T-helper 22 cell (primary cell): ENCODE results near the gene VPS13D.

ENCODE experiments used
- DNase-seq: peaks from one replicate; pipeline ENCODE4 v3.0.0-alpha.2; 2020; ENCODE audit warnings: low read depth

Gene VPS13D

GRCh38 chr1:12232221-12232620 is 2.4 kb downstream of the VPS13D start:
- DNase-seq = no peak

- DNase-seq = no peak
These were observed 14.2 kb downstream of the VPS13D start for GRCh38 chr1:12244078-12244477.

GRCh38 chr1:12244585-12244984 is 14.8 kb downstream of the VPS13D start:
- DNase-seq = no peak

- no peak for DNase-seq
These were observed 15.3 kb downstream of the VPS13D start for GRCh38 chr1:12245116-12245515.

- no peak for DNase-seq
These were observed 15.9 kb downstream of the VPS13D start for GRCh38 chr1:12245733-12246132.

- no peak for DNase-seq
These were observed 16.8 kb downstream of the VPS13D start for GRCh38 chr1:12246584-12246983.

GRCh38 chr1:12249181-12249580 is 19.4 kb downstream of the VPS13D start:
- DNase-seq = no peak

- no peak for DNase-seq
These were observed 19.9 kb downstream of the VPS13D start for GRCh38 chr1:12249748-12250147.

- DNase-seq = no peak
These were observed 21.6 kb downstream of the VPS13D start for GRCh38 chr1:12251442-12251841.

GRCh38 chr1:12255913-12256312 is 26.1 kb downstream of the VPS13D start:
- no peak for DNase-seq

- DNase-seq = no peak
These were observed 28.4 kb downstream of the VPS13D start for GRCh38 chr1:12258272-12258671.

- no peak for DNase-seq
These were observed 39.5 kb downstream of the VPS13D start for GRCh38 chr1:12269351-12269750.

- no peak for DNase-seq
These were observed 41.2 kb downstream of the VPS13D start for GRCh38 chr1:12271033-12271432.

- DNase-seq = no peak
These were observed 42.9 kb downstream of the VPS13D start for GRCh38 chr1:12272770-12273169.

- DNase-seq = no peak
These were observed 45.5 kb downstream of the VPS13D start for GRCh38 chr1:12275370-12275769.

- no peak for DNase-seq
These were observed 46.4 kb downstream of the VPS13D start for GRCh38 chr1:12276225-12276624.

GRCh38 chr1:12279003-12279402 is 49.2 kb downstream of the VPS13D start:
- no peak for DNase-seq

GRCh38 chr1:12279728-12280464 is 50.1 kb downstream of the VPS13D start:
- no peak for DNase-seq

GRCh38 chr1:12282142-12282541 is 52.3 kb downstream of the VPS13D start:
- DNase-seq = no peak

- no peak for DNase-seq
These were observed 54.7 kb downstream of the VPS13D start for GRCh38 chr1:12284486-12284885.

GRCh38 chr1:12285496-12286143 is 55.8 kb downstream of the VPS13D start:
- no peak for DNase-seq

GRCh38 chr1:12287869-12288268 is 58.0 kb downstream of the VPS13D start:
- DNase-seq = no peak

- no peak for DNase-seq
These were observed 61.0 kb downstream of the VPS13D start for GRCh38 chr1:12290828-12291227.

GRCh38 chr1:12293416-12293815 is 63.6 kb downstream of the VPS13D start:
- DNase-seq = no peak
